KG1 (cell line): Measurements from ENCODE around the gene CTDNEP1.

Source experiments
- DNase-seq: peaks from one replicate; lab custom pipeline; 2025; lab: John Stamatoyannopoulos, UW

CTDNEP1 gene

DNA sequence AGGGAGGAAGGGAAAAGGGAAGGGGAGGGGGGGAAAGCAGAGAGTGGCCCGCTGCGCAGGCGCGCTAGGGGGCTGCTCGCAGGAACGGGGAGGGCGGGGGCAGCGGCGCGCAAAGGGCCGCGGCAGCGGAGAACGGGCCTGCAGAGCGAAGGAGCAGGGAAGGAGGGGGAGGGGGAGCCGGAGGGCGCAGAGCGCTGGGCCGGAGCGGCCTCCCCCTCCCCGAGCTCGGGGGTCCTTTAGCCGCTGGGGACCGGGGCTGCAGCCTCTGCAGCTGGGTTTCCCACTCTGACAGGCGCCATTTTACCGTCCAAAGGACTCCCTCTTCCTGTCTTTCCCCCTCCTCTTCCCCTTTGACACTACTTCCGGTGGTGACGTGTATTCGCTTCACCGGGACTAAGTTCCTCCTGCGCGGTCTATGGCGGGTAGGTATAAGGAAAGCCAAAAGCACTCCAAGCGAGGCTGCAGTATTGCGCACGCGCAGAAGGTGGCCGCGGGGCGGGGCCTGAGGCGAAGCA, at the start of gene CTDNEP1:
TSS of gene CTDNEP1 (minus strand) at position 74 of the 515 bp plus-strand sequence. CDS start 438 bp downstream, outside the sequence.
- DNase-seq, result peak; percentile 85

DNA sequence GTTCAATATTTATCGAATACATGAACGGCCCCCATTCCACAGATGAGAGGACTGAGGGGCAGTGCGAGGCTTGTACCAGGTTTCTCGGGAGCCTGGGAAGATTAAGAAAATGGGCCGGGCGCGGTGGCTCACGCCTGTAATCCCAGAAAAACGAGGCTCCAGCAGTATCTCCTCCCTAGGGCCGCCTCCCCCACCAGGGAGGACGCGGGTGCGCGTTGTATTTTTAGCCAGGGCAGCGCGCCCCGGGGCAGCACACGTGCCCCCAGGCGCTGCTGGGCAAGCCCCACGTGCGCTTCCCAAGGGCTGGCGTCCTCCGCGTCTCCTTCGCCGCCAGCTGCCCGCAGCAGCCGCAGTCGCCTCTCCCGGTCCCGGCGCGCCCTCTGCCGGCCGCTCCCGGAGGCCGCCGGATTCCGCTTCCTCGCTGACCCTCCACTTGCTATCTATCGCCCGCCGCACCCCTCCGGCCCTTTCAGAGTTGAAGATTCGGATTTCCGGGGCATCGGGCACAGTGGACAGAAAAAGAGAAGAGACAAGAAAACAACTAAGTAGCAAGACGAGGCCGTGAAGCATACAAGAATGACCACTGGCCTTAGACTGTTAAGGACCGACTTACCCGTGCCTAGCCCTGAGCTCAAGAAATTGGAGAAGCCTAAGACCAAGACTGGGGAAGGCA, 44.8 kb upstream of the CTDNEP1 start:
- DNase-seq, result no peak

DNA sequence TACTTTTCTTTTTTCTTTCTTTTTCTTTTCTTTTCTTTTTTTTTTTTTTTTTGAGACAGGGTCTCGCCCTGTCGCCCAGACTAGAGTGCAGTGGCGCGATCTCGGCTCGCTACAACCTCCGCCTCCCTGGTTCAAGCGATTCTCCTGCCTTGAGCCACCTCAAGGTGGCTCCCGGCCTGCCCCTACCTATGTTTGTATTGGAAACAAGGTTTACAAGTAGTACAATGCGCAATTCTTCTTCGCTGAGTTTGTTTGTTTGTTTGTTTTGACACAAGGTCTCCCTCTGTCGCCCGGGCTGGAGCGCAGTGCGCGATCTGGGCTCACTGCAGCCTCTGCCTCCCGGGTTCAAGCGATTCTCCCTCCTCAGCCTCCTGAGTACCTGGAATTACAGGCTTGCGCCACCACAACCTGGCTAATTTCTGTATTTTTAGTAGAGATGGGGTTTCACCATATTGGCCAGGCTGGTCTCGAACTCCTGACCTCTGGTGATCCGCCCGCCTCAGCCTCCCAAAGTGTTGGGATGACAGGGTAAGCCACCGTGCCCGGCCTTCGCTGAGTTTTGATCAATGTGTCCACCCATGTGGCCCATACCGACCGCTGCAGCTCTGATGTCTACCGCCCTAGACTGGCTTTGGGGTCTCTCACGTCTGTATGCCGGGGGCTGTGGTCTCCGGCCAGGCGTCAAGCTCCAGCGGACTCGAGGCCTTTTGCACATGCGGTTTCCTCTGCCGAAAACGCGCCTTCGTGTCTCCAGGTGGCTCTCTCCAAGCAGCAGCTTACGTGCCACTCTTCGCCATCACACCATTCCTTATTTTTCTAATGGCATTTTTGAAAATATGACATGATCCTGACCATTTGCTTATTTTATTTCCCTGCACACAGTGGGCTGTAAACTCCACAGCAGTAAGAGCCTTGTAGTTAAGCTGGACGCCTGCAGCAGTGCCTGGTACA, 44.0 kb upstream of the CTDNEP1 start:
- no peak for DNase-seq

DNA sequence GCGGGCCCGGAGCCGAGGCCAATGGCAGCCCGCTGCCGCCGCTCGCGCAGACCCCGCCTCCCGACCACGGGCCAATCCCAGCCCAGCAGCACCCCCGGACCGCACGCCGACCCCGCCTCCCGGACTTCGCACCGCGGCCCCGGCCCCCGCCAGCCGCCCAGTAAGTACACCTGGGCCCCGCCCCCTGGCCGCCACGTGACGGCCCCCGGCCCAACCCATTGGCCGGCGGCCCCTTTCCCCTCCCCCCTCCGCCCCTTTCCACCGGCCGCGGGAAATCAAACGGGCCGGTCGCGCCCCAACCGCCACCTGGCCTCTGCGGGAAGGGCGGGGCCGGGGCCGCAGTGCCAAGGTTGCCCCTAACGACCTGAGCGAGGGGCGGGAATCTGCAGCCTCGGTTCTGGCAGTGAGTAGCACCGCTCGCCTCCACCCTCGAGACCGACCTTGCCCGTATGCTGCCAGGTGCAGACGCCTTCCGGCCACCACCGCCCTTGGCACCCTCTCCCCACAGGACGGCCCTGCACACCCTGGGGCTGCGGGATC, 43.1 kb upstream of the CTDNEP1 start, which contains the start of gene YBX2:
TSS of gene YBX2 (minus strand) at position 26 of the 540 bp plus-strand sequence. CDS start 139 bp downstream, outside the sequence.
- no peak for DNase-seq

DNA sequence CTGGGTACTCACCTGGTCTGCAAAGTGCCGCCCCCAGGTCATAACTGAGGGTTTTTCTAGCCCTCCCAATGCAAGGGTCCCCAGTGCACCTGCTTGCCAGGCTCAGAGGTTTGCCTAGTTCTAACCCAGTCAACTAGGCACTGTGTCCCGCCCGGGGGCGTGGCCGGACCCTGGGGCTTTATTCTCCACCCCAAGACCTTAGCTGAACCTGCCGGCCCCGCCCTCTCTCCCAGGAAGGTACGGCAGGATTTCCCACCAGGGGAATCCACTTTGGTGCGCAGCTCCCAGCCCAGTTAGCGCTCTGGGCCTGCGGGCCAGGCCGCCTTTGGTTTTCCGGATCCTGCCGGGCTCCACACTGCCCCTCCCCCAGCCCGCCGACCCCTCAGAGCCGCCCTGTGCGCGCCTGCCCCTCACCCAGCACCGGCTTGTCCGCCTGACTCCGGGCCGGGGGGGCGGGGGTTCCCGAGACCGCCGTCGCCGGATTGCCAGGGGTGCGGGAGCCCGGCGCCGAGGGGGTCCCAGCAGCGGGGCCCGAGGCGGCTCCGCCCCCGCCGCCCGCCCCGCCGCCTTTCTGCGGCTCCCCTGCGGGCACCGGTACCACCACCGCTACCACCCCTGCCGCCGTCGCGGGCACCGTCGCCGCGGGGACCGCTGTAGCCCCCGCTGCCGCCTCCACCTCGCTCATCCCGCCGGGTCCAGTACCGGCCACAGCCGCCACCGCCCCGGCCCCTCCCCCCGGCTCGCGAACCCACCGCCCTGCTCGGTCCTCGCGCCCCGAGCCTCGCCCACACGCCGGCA, 42.5 kb upstream of the CTDNEP1 start:
- DNase-seq, result no peak

DNA sequence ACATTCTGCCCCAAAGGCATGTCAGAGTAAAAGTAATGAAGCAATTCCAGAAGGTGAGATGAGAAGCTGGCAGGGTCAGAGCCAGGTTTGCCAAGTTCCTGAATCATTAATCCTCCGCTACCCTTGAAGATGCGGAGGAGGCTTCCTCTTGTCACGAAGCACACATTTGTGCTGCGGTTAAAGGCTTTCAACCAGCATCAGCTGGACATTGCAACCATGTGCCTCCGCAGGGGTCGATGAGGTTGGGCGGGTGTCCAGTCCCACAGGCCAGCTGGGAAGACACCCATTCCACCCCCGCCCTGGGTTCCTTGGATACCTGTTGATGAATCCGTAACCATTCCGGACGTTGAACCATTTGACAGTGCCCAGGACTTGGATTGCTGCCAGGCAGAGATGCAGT, 41.6 kb upstream of the CTDNEP1 start:
- no peak for DNase-seq

DNA sequence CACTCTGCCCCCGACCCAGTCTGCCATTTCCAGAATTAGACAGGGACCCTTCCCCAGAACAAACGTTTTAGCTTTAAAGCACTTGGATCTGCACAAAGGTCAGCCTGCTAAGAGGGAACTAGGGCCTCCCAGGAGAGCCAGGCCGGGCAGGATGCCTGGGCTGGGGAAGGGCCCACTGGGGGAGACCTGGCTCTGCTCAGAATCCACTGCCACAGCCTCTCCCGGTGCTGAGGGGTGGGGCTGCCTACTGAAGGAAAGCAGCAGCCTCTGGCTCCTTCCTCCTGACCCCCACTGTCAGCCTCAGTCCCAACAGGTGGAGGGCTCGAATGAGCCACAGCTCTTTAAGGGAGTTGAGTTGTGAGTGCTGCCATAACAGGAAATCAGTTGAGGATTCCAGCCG, 41.2 kb upstream of the CTDNEP1 start:
- no peak for DNase-seq

DNA sequence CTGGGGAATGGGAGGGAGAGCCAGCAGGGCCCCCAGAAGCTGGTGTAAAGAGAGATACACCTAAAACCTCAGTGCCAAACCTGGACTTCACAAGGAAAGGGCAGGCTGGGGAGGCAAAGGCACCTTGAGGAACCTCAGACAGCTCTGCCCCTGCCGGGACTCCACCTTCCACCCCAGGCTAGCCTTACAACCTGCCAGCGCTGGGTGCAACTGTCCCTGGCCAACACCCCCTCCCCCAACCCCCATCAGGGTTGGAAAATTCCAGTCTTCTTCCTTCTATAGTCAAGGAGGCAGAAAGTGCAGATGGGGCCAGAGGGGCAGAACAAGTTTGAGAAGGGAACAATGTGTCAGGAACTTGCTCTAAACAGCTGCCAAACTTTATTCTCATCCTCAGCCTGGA, 40.7 kb upstream of the CTDNEP1 start:
- no peak for DNase-seq

DNA sequence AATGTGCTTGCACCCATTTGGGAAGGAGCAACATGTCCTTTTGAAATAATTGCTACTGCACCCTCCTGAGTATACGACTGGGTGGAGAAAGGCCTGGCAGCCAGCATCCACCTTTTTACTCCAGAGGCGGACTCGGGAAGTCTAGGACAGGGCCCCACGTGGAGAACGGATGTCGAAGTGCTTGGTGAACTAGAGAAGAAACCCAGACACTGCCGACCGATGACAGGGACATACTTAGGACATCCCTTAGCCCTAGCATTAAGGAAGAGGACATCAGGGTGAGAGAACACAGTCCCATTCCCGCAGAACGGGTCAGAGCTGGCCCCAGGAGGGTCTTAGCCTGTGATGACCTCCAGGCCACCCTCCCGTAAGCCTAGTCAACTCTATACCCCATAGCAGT, 39.2 kb upstream of the CTDNEP1 start:
- no peak for DNase-seq

DNA sequence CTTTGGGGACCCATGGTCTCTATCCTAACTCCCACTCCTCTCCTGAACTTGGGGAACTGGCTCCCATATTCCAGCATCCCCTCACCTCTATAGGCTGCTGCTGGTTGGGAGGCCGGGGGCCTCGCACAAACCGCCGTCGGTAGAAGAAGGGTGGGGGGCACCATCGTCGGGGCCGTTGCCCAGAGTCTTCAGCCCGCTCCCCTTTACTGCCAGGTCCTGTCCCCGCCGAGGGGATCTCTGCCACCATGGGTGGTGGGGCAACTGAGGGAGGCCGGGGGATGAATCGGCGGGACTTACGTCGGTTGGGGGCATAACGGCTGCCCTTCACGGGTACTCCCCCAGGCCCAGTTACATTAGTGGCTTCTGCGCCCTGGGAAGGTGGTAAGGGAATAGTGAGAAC, 38.6 kb upstream of the CTDNEP1 start:
- no peak for DNase-seq

DNA sequence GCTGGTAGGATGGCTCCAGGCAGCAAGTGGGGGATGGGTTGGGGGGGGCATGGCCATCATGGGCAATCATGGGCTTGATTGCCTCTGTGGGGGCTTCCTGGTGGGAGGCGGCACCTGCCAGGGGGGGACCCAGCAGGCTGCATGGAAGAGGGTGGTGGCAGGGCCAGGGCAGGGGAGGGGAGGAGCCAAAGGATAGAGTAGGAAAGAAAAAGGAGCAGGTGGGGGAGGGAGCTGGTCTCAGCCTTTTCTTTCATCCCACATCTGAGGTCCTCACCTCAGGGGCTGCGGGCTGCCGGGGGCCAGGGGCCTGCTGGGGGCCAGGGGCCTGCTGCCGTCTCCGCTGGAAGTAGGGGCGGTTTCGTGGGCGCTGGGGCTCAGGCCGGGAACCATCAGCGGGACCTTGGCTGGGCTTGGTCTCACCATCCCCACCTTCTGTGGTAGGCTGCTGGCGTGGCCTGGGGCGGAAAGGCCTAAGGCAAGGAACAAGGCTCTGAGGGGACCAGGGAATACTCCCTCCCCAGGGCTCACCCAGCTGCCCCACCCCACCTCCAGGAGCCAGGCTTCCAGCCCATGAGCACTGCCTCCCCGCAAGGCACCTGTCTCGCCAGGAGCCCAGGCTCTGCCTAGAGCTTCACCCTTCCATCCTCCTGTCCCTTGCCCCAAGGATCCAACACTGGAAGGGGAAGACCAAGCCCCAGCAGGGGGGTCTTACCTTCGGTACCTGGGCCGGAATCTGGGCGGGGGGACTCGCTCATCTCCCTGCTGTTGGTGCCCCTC, 37.9 kb upstream of the CTDNEP1 start:
- DNase-seq, result no peak

DNA sequence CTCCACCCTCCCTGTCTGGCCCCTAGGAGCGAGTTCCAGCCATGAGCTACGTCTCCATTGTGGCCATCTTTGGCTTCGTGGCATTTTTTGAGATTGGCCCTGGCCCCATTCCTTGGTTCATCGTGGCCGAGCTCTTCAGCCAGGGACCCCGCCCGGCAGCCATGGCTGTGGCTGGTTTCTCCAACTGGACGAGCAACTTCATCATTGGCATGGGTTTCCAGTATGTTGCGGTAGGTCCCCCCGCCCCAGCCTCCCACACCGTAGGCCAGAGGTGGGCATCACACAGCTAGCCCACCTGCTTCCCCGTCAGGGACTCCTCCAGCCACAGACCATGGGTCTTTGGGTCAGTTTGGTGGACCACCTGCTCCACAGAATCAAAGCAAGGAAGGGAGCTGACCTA, 34.1 kb upstream of the CTDNEP1 start:
- DNase-seq, result no peak

DNA sequence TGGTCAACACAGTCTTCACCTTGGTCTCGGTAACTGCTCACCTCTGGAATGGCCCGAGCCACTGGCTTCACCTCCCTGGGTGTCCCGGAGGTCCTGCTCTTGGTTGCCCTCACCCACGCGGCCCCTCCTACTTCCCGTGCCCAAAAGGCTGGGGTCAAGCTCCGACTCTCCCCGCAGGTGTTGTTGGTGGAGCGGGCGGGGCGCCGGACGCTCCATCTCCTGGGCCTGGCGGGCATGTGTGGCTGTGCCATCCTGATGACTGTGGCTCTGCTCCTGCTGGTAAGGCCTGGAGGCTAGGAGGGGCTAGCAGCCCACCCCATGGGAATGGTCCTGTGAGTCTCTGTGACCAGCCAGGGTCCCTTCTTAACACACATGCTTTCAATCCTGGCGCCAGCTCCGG, 33.4 kb upstream of the CTDNEP1 start:
- DNase-seq, result no peak

DNA sequence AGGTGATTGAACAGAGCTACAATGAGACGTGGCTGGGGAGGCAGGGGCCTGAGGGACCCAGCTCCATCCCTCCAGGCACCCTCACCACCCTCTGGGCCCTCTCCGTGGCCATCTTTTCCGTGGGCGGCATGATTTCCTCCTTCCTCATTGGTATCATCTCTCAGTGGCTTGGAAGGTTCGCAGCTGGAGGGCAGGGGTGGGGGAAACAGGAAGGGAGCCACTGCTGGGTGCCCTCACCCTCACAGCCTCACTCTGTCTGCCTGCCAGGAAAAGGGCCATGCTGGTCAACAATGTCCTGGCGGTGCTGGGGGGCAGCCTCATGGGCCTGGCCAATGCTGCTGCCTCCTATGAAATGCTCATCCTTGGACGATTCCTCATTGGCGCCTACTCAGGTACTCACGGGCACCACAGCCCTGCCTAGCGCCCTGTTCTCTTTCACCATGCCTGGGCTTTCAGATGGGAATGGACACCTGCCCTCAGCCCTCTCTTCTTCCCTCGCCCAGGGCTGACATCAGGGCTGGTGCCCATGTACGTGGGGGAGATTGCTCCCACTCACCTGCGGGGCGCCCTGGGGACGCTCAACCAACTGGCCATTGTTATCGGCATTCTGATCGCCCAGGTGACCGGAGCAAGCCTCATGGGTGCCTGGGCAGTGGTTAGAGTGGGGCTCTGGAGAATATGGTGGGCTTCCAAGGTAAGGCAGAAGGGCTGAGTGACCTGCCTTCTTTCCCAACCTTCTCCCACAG, 32.1 kb upstream of the CTDNEP1 start:
- no peak for DNase-seq

DNA sequence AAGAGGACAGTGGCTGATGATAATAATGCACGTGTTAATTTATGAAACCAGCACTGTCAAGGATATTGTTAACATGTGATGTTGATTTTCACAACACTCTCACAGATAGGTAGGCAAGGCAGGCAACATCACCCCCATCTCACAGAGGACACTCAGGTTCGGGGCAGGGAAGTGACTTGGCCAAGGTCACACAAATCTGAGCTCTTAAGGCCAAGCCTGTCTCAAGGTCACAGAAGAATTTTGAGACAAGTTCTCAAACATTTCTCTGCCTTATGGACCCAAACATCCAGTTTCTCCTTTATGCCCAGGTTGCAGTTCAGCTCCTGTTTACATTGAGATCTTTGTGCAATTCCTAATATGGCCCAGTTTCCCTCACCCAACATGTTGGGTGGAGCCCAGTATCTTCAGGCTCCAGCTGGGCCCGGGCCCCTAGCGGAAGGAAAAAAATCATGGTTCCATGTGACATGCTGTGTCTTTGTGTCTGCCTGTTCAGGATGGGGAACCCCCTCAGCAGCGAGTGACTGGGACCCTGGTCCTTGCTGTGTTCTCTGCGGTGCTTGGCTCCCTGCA, 31.3 kb upstream of the CTDNEP1 start:
- DNase-seq, result no peak

DNA sequence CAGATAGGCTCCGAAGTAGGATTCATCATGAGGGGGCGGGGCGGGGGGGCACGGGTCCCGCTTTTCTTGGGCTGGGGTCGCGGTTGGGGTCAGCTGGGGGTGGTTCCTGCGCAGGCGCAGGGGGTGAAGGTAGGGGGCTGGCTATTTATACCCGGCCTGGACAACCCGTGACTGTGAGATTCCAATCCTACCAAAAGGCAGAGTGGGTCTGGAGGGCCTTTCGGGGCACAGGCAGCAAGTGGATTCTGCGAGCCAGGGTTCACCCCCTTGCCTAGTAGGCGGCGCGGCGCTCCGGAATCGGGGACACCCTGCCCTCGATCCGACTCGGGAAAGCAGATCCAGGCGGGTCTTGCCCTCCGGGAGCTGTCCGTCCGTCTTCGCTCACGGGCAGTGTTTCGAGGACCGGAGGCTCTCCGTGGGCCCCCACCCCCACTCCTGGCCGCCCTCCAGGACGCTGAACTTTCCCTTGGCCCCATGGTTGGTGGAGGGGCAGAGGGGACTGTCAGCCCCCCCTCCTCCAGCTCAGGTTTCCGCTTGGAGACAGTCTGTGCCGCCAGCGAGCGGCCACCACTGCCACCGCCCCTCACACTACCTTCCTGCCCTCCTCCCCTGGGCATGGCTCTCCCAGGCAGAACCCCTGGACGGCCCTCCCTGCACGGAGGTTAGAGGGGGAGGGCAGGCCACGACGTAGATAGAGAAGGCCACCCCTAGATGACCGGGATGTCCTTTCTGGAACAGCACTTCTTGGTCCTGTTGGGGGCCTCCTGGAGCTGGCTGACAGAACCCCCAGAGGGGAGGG, 30.6 kb upstream of the CTDNEP1 start:
- DNase-seq, result no peak

DNA sequence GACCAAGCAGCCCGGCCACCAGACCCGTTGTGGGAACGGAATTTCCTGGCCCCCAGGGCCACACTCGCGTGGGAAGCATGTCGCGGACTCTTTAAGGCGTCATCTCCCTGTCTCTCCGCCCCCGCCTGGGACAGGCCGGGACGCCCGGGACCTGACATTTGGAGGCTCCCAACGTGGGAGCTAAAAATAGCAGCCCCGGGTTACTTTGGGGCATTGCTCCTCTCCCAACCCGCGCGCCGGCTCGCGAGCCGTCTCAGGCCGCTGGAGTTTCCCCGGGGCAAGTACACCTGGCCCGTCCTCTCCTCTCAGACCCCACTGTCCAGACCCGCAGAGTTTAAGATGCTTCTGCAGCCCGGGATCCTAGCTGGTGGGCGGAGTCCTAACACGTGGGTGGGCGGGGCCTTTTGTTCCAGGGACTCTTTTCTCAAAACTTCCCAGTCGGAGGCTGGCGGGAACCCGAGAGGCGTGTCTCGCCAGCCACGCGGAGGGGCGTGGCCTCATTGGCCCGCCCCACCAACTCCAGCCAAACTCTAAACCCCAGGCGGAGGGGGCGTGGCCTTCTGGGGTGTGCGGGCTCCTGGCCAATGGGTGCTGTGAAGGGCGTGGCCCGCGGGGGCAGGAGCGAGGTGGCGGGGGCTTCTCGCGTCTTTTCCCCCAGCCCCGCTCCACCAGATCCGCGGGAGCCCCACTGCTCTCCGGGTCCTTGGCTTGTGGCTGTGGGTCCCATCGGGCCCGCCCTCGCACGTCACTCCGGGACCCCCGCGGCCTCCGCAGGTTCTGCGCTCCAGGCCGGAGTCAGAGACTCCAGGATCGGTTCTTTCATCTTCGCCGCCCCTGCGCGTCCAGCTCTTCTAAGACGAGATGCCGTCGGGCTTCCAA, 29.8 kb upstream of the CTDNEP1 start, which contains the start of gene SLC2A4:
TSS of gene SLC2A4 (plus strand) at position 645 of the 879 bp plus-strand sequence. CDS start at position 862, 217 bp downstream.
- peak; percentile 35 for DNase-seq

DNA sequence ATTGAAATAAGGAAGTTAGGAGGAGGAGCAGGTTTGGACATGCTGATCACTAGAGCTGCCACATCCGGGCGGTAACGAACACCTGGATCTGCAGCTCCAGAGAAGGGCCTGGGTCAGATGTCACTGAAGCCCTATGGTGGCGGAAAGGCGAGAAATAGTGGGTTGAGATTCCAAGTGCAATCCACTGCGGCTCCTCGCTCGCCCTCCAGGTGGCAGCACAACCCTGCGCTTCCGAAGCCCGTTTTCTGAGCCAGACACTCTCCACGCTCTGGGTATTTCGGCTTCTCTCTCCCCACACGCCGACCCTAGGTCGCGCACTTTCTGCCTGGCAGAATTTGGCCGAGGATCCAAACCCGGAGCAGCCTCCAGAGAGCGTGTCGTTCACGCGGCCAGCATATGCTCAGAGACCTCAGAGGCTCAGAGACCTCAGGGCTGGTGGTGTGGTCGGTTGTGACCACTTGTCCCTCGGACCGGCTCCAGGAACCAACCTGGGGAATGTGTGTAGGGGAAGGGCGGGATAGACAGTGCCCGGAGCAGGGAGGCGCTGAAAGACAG, 29.1 kb upstream of the CTDNEP1 start:
- peak; percentile 14 for DNase-seq
